Breast epithelium (tissue), 4 donors: ENCODE data around the gene APOE. TPM values are rescaled to one million over a fixed set of nuclear protein-coding genes. Genes with fewer than 3 reads are reported as not detected.

Experiments
- DNase-seq, 2 donors: peaks; one replicate each; pipeline ENCODE4 v3.0.0-alpha.2; 2019; ENCODE audit warnings: low spot score in 2 of 2
- H3K27ac ChIP-seq, 2 donors: fragments of 200-600 bp; sonication (generic) in 1 of 2; one replicate each; pipeline ENCODE4 v1.5.1; 2016 to 2019; ENCODE audit warnings: mild to moderate bottlenecking in 1 of 2
- H3K27me3 ChIP-seq, 2 donors: fragments of 200-600 bp; sonication (generic) in 1 of 2; one replicate each; pipeline versions ENCODE4 v1.5.1 to v1.6.0; 2017 to 2019; ENCODE audit warnings: control low read depth in 1 of 2, mild to moderate bottlenecking in 1 of 2
- H3K36me3 ChIP-seq: fragments of 200-600 bp; one replicate; pipeline ENCODE4 v1.5.1; 2019
- H3K4me1 ChIP-seq, 2 donors: fragments of 200-600 bp; sonication (generic); one replicate each; pipeline ENCODE4 v1.5.1; 2016 to 2019; ENCODE audit warnings: control low read depth in 1 of 2
- H3K4me3 ChIP-seq, 3 donors: fragments of 200-600 bp; sonication (generic); 1 replicate in 2 of 3; 2 replicates in 1 of 3; pipeline ENCODE4 v1.5.1; 2016 to 2019; ENCODE audit warnings: mild to moderate bottlenecking in 3 of 3, moderate library complexity in 2 of 3
- H3K9me3 ChIP-seq, 2 donors: fragments of 200-600 bp; sonication (generic) in 1 of 2; one replicate each; pipeline ENCODE4 v1.5.1; 2016 to 2019; ENCODE audit warnings: control low read depth in 1 of 2
- CTCF ChIP-seq, 3 donors: fragments of 450-650 bp; IDR thresholded peaks; one replicate each; pipeline ENCODE4 v1.5.1; 2016 to 2017; ENCODE audit warnings: antibody characterized with exemption in 3 of 3, mild to moderate bottlenecking in 3 of 3, moderate library complexity in 3 of 3
- POLR2A ChIP-seq: fragments of 450-650 bp; IDR thresholded peaks from one replicate; pipeline ENCODE4 v1.6.1; 2016; ENCODE audit warnings: antibody characterized with exemption, mild to moderate bottlenecking, moderate library complexity
- POLR2AphosphoS5 ChIP-seq, 3 donors: sonication (generic); formaldehyde crosslinking; IDR thresholded peaks; one replicate each; pipeline ENCODE4 v1.6.1; 2017; ENCODE audit warnings: antibody characterized with exemption in 3 of 3
- intact Hi-C: fragments of 100-400 bp; cut with DNase I; formaldehyde crosslinking; loops from one replicate; pipeline ENCODE4 v1.15.1; 2023; ENCODE audit warnings: low total_unique reads
- total RNA-seq, 3 donors: library from RNA; depleted of rRNA; stranded (reverse); fragments of >200 nt; gene quantifications; one replicate each; pipeline ENCODE4 v1.1.0, GENCODE V29; 2016

The APOE gene
- total RNA-seq, 3 donors from 2014 or later = 439 to 1,162 (median 1,092) TPM

- intact Hi-C loops = no loop called here
- no peak overlapping the region for H3K27ac ChIP-seq
- H3K4me3 ChIP-seq = no peak overlapping the region
- no peaks in the 10 kb centered on the region for H3K27me3 ChIP-seq
- TF ChIP-seq POLR2A (no peak), POLR2AphosphoS5 (IDR thresholded peaks at IDR 0.05) (no peak), CTCF (IDR thresholded peaks at IDR 0.05) (no peak)
- H3K36me3 ChIP-seq = no peaks in the 10 kb centered on the region
- no peaks in the 10 kb centered on the region for H3K4me1 ChIP-seq
- H3K9me3 ChIP-seq = no peaks in the 10 kb centered on the region
- no peak for DNase-seq
Measured at GRCh38 chr19:44897835-44898234, 7.8 kb upstream of the APOE start.

- Histone ChIP-seq H3K9me3 (no peaks in the 10 kb centered on the region), H3K27me3 (no peaks in the 10 kb centered on the region), H3K36me3 (no peaks in the 10 kb centered on the region), H3K4me1 (no peaks in the 10 kb centered on the region), H3K27ac (no peak overlapping the region), H3K4me3 (no peak overlapping the region)
- DNase-seq = no peak
- intact Hi-C loops = no loop called here
- TF ChIP-seq POLR2A (no peak), CTCF (IDR thresholded peaks at IDR 0.05) (no peak), POLR2AphosphoS5 (IDR thresholded peaks at IDR 0.05) (no peak)
Measured at GRCh38 chr19:44900328-44901244, 5.0 kb upstream of the APOE start.

- no peak for DNase-seq
- TF ChIP-seq CTCF (IDR thresholded peaks at IDR 0.05) (no peak), POLR2AphosphoS5 (IDR thresholded peaks at IDR 0.05) (no peak), POLR2A (no peak)
- Histone ChIP-seq H3K27me3 (no peaks in the 10 kb centered on the region), H3K4me1 (peaks cover 0 to 9% of the 10 kb centered on the region in 2 donors), H3K27ac (no peak overlapping the region), H3K36me3 (no peaks in the 10 kb centered on the region), H3K9me3 (no peaks in the 10 kb centered on the region), H3K4me3 (no peak overlapping the region)
- intact Hi-C loops = no loop called here
Measured at GRCh38 chr19:44903216-44903601, 2.4 kb upstream of the APOE start.

- no peaks in the 10 kb centered on the region for H3K36me3 ChIP-seq
- H3K27me3 ChIP-seq = no peaks in the 10 kb centered on the region
- no peaks in the 10 kb centered on the region for H3K9me3 ChIP-seq
- H3K4me3 ChIP-seq = no peak overlapping the region
- TF ChIP-seq POLR2A = no peak
- peak in 1 of 3 donors; percentile 9 for TF ChIP-seq POLR2AphosphoS5 (IDR thresholded peaks at IDR 0.05)
- TF ChIP-seq CTCF (IDR thresholded peaks at IDR 0.05) = peak; percentile 97
- peak; percentile 70 to 78 for DNase-seq
- H3K27ac ChIP-seq = no peak overlapping the region
- intact Hi-C loops = no loop called here
- peaks cover 0 to 9% of the 10 kb centered on the region in 2 donors for H3K4me1 ChIP-seq
Measured at GRCh38 chr19:44903602-44904425, 1.8 kb upstream of the APOE start.
